Measurements from ENCODE around the gene NLGN4X.

The NLGN4X gene

DNA sequence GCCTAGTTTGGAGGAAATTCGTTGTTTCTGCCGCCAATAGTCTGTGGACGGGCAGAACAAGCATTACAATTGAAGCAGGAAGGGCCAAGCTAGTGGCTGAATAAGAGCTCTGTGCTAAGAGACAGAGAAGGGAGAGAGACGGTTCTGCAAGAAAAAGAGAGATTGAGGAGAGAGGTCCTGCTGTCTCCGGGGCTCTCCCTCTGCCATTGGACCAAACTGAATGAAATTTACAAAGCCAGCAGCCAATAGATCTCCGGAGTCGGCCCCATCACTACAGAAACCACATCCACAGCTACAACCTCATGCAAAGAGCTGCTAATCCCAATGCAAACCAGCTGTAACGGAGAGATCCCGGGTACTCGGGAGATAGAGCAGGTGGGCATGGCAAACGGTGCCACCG is at the start of gene NLGN4X:
Gene NLGN4X (minus strand): TSS at position 148 of the 400 bp plus-strand sequence. CDS start 77,401 bp downstream, outside the sequence.
- DNase-seq = peak in 43 of 51 donors; percentile 0 to 64 (median 25)

DNA sequence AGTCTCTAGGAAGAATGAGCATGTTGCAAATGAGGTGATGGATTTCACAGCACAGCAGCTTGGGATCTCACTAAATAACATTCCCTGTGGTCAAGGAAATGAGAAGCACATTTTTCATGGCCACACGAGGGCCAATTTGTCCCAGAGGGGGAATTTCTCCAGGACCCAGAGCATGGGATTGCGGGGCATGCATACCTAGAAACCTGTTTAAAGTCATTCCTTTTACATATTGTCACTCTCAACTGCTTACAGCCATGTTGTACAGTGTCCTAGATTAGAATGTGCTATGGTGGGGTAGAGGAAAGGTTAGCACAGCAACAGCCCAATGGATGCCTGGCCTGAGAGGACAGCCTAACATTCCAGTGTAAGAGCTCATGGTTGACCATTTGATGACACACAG is 37.4 kb upstream of the NLGN4X start:
- no peak for DNase-seq

DNA sequence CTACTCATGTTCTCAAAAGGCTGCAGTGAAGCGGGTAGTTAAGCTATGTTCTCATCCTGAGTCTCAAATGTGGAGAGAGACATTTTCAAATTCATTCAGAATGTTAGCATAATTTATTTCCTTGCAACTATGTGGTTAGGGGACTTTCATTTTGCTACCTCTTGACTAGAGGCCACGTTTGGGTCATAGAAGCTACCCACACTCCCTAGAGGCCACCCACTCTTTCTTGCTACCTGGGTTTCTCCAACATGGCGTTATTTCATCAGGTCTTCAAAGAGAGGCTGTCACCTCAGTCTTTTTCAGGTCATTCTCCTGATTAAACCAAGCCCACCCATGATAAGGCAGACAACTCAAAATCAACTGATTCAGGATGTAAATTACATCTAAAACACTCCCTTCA is 34.3 kb upstream of the NLGN4X start:
- DNase-seq = no peak

DNA sequence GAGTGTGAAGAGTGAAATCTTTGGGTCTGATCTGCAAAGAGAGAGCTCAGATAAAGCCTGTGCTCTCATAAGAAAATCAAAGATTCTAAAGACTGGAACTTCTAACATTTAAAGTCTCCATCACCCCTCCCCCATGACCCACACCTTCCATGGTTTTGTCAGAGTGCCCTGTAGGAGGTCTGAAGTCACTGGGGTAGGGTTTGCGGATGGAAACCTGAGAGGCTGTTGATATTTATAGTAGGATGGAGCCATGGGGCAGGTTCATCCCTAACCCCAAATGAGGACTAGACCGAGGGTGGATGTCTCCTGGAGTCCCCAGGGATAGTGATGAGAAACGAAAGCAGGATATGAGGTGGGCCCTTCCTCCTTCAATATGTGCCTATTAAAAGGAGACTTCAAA is 28.4 kb upstream of the NLGN4X start:
- no peak for DNase-seq

DNA sequence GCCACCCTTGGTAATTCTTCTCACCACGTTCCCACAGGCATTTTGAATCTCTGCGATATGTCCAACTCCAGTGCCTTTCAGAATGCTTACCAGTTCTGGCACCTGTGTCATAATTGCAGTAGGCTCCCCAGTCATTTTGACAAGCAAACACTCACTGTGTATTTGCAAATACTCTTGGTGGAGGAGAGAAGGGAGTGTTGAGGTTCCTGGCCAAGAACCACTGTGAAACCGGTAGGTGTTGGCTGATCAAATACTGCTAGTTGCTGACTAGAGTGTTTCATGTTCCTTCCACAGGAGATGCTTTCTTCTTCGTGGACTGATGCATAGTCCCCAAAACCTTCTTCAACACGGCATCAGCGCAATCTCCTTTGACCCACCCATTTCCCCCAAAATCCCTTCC is 16.0 kb upstream of the NLGN4X start:
- no peak for DNase-seq

DNA sequence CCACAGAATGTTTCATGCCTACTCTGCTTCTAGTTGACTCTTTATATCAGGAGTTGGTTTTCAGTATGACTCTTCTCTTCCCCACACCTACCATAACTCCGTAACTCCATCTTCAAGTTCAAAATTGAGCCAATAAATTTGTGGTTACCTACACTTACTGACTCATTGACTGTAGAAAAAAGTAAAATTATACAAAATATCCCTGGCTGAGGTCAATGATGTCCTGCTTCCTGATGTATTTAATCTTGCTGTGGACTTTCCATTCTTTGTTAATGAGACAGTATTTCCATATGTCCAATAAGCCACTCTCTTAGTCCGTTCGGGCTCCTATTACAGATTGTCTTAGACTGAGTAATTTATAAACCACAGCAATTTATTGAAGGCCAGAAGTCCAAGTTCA is 9.9 kb upstream of the NLGN4X start:
- DNase-seq = no peak

DNA sequence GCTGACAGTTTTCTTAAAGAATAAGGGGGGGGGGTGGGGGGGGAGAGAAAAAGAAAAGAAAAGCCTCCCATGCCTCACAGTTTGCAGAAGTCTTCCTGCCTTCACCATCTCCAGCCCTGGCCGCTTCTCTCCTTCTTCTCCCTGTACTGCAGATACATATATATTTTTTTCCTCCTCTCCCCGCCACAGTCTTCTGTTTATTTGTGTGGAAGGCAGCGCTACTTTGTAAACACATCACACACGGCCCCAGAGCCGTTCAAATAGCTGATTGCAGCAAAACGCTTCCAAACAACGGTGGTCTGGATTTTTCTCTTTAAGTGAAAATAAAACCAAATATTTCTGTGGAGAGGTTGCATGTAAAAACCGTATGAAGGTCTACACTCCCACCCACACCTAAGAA is 732 bp downstream of the NLGN4X start:
- DNase-seq = peak in 4 of 51 donors; percentile 3 to 21 (median 12)

DNA sequence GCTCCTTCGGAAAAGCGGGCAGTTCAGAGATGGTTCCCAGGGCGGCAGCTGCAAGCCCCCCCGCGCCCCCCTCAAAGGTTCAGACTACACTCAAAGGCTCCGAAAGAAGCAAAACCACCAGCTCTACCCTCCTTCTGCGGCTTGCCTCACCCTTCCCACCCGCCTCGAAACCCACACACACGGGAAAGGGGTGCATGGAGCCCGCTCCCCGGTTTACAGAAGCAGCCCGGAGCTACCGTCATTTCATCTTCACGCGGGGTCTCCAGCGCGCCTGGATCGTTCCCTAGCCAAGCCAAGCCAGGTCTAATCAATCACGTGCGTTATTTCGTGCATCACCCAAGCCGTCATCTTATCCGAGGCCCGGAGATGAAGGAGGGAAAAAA is 1.2 kb downstream of the NLGN4X start:
- DNase-seq = peak in 15 of 51 donors; percentile 0 to 40 (median 12)

DNA sequence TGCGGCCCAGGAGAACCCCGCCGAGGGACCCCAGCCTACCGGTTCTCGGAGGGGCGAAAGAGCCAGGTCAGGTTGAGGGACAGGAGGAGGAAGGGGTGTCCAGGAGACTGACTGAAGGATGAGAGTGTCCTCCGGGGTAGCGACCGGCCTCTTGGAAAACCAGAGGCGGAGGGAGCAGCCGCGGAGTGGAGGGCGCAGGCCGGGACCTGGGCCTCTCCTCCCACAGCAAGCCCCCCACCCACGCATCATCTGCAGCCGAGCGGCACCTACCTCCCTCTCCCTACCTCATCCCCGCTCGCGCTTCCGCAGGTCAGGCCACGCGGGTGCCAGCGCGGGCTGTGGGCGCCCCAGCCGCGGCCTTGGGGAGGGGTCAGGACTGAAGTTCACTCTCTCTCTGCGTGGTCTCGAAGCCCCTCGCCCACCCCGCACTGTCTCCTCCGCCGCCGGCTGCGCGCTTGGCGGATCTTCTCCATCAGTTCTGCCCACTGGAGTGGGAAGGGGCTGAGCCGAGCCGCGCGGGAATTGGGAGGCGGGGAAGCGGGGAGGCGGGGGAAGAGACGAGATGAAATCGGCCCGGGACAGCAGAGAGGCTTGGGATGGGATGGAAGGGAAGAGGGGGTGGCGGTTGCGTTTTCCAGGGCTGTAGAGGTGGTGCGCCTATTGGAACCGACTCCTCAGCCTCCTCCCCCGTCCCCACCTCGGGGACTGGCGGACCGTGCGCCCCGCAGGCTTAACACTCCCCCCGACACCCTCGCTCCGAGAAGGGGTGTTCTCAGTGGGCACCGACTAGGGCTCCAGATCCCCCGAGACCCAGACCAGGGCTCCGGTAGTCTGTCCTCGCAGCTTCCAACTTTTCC is 1.8 kb downstream of the NLGN4X start:
- peak in 38 of 51 donors; percentile 0 to 96 (median 12) for DNase-seq

DNA sequence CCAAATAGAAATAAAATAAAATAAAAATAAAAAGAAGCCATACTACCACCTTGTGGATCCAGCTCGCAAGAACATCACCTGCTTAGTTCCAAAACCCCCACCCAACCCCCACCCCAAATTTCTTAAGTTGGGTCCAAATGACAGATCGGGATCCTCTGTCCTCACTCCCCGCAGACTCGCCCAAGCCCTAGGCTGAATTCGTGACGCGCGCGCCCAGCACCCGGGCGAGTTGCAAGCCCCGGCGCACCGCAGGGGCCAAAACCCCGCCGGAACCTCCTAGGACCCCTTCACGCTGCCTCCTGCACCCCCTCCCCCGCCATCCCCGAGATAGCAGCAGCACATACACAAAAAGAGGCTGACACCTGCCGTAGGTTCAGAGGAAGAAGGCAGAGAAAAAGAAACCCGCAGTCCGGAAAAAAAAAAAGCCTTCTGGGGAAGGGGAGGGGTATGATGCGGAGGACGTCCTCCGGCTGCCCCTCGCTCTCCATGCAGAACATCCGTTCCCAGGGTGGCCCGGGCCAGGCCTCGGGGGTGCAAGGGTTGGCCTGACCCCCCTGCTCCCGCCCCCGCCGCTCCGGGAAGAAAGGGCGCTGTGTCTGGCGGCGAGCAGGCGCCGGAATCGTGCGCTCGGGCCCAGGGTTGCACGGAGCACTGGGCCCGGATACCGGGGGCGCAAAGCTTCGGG is 2.6 kb downstream of the NLGN4X start:
- DNase-seq = peak in 39 of 51 donors; percentile 1 to 53 (median 19)

DNA sequence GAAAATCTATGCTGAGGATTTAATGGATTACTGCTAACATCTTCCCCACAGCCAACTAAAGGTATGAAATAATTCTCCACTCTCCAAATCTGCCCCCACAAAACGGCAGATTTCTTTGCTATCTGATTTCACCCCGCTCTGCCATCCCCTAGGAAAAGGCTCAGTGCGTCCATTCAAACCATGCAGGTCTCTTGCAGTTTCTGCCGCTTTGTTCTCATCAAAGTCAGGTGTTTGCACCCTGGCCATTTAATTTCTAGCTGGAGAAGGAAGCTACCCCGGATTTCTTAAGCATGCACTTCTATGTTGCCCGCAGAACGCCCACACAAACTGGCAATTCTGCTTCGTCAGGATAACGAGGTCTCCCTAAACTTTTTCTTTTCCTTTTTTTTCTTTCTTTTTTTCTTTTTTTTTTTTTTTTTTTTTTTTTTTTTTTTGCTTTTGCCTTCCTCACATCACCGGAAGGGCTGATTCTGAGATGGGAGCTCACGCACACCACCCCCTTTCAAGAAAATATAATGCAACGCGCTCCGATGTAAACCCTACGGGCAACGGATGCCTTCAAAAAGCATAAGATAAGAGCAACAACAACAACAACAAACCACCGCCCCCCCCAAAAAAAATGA is 3.3 kb downstream of the NLGN4X start:
- DNase-seq = peak in 7 of 51 donors; percentile 0 to 19 (median 3)

DNA sequence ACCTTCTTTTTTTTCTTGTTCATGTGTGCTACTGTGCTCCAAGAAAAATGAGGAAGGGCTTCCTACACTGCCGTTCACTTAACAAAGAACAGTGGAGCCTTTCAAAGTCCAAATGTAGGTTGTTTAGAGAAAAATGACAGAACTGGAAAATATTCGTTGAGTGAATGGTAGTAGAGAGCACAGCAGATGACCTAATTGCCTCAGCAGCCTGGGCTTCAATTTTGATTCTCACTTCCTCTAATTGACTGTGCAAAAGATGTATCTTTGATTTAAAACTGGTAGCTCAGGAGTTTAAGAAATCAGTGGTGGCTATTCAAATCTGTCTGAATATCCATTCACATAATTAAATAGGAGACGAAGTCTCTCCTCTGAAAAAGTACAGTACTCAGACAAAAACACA is 5.2 kb downstream of the NLGN4X start:
- no peak for DNase-seq

DNA sequence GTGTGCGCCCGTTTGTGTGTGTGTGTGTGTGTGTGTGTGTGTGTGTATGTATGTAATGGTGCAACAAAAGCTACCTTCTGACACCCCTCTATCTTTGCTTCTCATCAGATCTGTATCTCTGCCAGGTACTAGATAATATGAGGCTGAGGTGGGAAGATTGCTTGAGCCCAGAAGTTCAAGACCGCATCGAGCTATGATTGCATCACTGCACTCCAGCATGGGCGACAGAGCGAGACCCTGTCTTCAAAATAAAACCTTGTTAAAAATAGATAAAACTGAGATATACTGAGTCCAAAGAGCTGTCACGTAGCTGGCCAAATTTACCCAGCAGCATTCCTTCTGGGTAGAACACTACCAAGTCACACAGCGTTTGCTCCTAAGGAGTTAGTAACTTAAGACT is 18.4 kb downstream of the NLGN4X start:
- no peak for DNase-seq

DNA sequence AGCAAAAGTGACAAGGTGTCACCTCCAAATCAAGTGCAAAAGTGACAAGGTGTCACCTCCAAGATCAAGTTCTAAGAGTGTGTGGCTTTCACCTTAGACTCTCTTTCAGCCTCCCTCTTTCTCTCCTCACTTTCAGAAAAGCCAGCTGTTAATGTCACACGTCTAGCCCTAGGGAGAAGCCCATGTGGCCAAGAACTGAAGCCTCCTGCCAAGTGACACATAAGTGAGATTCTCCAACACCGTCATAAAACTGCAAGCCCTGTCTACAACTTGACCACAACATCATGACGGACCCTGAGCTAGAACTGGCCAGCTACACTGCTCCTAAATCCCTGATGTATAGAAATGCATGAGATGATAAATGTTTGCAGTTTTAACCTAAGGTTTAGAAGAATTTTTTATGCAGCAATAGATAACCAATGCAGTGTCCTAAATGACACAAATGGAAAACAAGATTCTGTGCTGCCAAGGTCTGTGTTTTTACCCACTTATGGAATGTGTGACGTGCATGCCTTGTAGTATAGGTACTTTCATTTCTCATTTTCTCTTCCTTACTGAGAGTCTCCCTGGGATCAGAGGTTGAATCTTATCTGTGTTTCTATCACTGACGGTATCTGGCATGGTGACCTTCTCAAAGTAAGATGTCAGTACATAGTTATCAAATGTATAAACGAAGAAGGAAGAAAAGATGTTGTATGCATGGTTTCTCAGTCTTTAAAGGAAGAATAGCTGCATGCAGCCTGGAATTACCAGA is 25.0 kb downstream of the NLGN4X start:
- DNase-seq = no peak

DNA sequence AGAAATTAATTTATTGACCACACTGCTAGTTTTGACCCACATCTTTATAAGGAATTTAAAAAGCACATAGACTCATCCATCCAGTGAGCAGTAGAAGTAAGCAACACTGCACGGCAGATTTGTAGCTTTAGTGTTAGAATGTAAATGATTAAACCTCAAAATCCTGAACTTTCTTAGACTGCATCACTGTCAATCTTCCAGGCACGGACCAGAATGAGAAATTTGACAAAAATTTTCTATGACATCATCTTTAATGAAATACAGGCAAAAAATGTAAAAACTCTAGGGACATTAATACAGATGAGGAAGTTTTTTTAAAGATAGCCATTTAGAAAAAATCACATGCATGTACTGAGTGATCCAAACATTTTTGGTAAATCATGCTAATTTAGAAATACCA is 29.2 kb downstream of the NLGN4X start:
- no peak for DNase-seq

DNA sequence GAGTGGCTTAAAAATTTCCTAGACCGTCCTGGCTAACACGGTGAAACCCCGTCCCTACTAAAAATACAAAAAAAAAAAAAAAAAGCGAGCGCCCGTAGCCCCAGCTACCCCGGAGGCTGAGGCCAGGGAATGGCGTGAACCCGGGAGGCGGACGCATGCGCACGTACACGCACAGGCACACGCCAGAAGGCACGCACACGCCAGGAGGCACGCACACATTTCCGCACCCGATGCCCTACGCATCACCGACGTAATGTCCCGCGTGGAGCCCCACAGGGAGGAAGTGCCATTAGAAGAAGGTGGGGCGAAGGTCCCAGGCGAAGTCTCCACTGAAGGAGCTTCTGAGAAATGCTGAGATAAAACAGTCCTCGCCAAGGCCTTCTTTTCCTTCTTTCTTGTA is 41.4 kb downstream of the NLGN4X start:
- DNase-seq = no peak

DNA sequence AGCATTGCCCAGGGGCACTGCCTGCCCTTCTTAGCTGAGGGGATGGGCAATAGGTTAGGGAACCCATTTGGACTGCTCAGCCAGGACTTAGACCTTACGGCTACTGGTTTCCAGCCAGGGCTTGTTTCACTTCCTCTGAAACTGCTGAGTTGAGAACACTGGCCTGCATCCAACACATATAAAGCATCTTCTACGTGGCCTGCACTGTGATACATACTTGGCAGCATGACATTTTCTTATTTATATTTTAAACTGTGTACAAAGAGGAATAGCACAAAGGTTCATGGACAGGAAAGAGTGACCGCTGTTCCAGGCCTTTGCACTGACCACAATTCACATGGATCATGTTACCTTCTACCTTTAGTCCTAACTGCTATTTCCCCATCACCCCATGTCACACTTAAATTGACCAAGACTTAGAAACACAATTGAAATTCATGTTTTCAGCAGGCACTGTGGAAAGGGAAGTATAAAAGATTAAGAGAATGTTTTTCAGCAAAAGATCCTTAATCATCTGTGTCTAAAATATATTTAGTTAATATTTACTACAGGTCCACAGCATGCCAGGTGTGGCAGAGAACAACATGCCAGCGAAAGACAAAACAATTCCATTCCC is 43.7 kb downstream of the NLGN4X start:
- no peak for DNase-seq

DNA sequence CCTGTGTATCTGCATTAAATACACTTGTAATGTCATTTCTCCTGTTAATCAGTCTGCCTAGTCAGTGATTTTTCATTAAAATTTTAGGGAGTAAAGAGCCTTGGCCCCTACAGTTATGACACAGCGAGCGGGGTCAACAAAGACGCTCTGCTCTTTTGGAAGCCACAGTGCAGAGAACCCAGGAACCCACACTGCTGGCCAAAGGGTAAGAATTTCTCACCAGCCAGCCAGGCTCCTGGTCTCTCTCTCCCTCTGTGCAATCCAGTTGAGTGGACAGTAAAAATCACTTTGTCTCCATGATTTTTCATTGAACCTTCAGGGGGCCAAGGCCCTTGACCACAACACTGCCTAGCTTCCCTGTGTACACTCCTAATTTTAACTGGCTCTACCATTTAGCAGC is 52.8 kb downstream of the NLGN4X start:
- DNase-seq = no peak

DNA sequence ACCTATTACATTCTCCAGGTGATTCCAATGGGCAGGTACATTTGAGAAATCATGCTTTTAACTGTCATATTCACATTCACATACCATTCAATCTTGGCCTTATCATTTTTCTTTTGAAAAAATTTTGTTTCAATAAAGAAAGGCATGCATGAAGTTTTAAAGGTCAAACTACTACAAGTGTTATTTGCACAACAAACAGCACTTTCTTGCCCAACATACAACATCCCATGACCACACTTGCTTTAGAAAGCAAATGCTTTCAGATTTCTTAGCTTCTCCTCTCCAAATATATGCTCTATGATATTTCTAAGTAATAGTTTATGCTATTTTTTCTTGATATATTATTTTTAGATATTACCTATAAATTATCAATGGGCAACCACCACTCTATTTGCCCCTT is 58.2 kb downstream of the NLGN4X start:
- no peak for DNase-seq

DNA sequence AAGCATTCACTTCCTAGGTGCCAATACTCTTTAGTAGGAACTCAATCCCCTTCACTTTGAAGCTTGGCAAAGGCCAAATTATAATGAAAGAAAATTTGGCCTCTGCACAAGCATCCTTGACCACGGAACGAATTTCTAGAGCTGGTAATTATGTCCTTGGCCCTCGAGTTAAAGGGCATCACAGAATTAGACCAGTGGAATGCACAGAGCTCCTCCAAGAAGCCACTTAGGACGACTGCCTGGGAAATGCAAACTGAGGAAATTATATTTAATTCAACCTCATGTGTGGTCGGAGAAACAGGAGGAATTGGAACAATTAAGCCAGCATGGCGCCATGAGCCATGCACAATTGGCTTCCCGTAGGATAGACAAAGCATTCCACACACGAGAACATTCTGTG is 59.3 kb downstream of the NLGN4X start:
- no peak for DNase-seq

DNA sequence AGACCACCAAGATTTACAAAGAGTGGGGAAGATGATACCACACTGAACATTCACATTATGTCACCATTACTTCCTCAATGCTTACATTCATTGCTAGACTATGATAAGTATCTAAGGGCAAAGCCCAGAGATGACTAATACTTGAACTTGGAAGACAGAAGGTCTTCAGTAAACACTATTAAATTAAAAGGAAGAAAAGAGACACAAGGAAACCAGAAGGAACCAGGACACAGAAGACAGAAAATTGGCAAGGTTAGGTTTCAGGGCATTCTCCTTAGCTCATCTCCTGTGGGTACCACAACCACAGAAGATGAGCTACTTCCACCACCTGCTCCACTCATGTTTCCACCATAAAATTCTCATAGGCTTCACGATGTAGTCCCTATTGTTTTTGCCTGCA is 64.9 kb downstream of the NLGN4X start:
- no peak for DNase-seq
